ENCODE measurements around the gene ANKRD42.
"Not testable (repeated sequence)": the region's sequence is repeated elsewhere in the genome, so short reads cannot be mapped to it uniquely, and the experiment has no call there.

The ANKRD42 gene

GRCh38 chr11:83174008-83174407 is 19.5 kb upstream of the ANKRD42 start:
- DNase-seq: no peak

GRCh38 chr11:83175815-83176214 is 17.7 kb upstream of the ANKRD42 start:
- DNase-seq: no peak

- DNase-seq: no peak
Measured at GRCh38 chr11:83181815-83182214, 11.7 kb upstream of the ANKRD42 start.

- DNase-seq: no peak
Measured at GRCh38 chr11:83185767-83186166, 7.7 kb upstream of the ANKRD42 start.

- no peak for DNase-seq
Measured at GRCh38 chr11:83187465-83187864, 6.0 kb upstream of the ANKRD42 start.

GRCh38 chr11:83191491-83191890 is 2.0 kb upstream of the ANKRD42 start:
- no peak for DNase-seq

- DNase-seq: no peak
Measured at GRCh38 chr11:83191986-83192385, 1.5 kb upstream of the ANKRD42 start.

- DNase-seq: no peak
Measured at GRCh38 chr11:83192606-83193245, 786 bp upstream of the ANKRD42 start.

- DNase-seq: peak; percentile 78
Measured at GRCh38 chr11:83194281-83195142, 1.0 kb downstream of the ANKRD42 start.

- no peak for DNase-seq
Measured at GRCh38 chr11:83195143-83195466, 1.6 kb downstream of the ANKRD42 start.

- no peak for DNase-seq
Measured at GRCh38 chr11:83195649-83196048, 2.1 kb downstream of the ANKRD42 start.

- no peak for DNase-seq
Measured at GRCh38 chr11:83200035-83200434, 6.5 kb downstream of the ANKRD42 start.

- DNase-seq: no peak
Measured at GRCh38 chr11:83205608-83206185, 12.2 kb downstream of the ANKRD42 start.

- DNase-seq: no peak
Measured at GRCh38 chr11:83206221-83206620, 12.7 kb downstream of the ANKRD42 start.

- not testable (repeated sequence) for DNase-seq
Measured at GRCh38 chr11:83206771-83207382, 13.4 kb downstream of the ANKRD42 start.

- no peak for DNase-seq
Measured at GRCh38 chr11:83219095-83219494, 25.6 kb downstream of the ANKRD42 start.

- DNase-seq: no peak
Measured at GRCh38 chr11:83220260-83220659, 26.7 kb downstream of the ANKRD42 start.

- no peak for DNase-seq
Measured at GRCh38 chr11:83221694-83222093, 28.2 kb downstream of the ANKRD42 start.

GRCh38 chr11:83222499-83222898 is 29.0 kb downstream of the ANKRD42 start:
- no peak for DNase-seq

GRCh38 chr11:83223457-83223856 is 29.9 kb downstream of the ANKRD42 start:
- DNase-seq: no peak

- DNase-seq: no peak
Measured at GRCh38 chr11:83235825-83236224, 42.3 kb downstream of the ANKRD42 start.

- no peak for DNase-seq
Measured at GRCh38 chr11:83238111-83238510, 44.6 kb downstream of the ANKRD42 start.

GRCh38 chr11:83241291-83241946 is 47.9 kb downstream of the ANKRD42 start:
- peak; percentile 69 for DNase-seq
